ENCODE data around the gene NRBF2. TPM values are rescaled to one million over a fixed set of nuclear protein-coding genes. Genes with fewer than 3 reads are reported as not detected.

The NRBF2 gene
- total RNA-seq, 3 donors from 2014 or later, result 19.9 to 25.4 (median 24.6) TPM

DNA sequence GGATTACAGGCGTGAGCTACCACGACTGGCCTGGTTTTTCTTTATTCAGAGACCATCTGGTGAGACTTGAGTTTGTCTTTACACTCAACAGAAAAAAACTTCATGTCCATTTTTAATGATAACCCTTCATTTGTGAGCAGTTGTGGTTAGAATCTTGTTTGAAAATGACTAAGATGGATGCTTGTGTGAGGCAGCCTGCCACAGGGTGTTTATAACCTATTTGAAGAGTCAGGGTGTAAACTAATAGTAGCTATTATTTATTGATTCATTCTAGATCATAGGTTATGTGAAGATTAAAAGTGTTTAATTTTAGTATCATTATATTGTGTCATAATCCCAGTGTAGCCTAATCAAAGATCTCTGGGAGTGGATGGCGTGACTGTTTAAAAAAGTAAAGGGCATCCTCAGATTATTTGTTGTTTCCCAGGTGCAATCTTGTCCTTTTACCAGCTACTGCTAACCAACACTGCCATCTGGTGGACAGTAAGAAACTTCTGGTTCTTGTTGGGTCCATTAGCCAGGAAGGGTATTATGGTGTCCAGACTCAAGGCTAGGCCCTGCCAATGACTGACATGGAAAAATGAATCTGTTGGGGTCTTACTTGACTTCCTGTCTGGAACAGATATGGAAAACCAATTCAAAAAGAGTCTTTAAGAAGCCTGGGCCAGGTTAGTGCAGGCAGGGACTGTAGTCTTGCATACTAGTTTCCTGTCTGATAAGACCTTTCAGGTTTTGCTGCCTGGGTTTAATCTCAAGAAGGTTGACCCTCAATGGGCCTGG, 24.9 kb downstream of the NRBF2 start:
- DNase-seq (peak in 1 of 3 donors; percentile 17), ATAC-seq (peak; percentile 76)
- Histone ChIP-seq H3K36me3 (ENCODE audit: low read depth) (no peaks in the 10 kb centered on the region), H3K9me3 (no peaks in the 10 kb centered on the region), H3K4me3 (no peak overlapping the region), H3K4me1 (ENCODE audit: low read depth) (peaks cover 20% of the 10 kb centered on the region)
- TF ChIP-seq, protein P1, sequence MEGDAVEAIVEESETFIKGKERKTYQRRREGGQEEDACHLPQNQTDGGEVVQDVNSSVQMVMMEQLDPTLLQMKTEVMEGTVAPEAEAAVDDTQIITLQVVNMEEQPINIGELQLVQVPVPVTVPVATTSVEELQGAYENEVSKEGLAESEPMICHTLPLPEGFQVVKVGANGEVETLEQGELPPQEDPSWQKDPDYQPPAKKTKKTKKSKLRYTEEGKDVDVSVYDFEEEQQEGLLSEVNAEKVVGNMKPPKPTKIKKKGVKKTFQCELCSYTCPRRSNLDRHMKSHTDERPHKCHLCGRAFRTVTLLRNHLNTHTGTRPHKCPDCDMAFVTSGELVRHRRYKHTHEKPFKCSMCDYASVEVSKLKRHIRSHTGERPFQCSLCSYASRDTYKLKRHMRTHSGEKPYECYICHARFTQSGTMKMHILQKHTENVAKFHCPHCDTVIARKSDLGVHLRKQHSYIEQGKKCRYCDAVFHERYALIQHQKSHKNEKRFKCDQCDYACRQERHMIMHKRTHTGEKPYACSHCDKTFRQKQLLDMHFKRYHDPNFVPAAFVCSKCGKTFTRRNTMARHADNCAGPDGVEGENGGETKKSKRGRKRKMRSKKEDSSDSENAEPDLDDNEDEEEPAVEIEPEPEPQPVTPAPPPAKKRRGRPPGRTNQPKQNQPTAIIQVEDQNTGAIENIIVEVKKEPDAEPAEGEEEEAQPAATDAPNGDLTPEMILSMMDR (IDR thresholded peaks at IDR 0.05), result peak; percentile 43
- intact Hi-C loops (cut with DNase I, micrococcal nuclease), result loop anchor here in 1 of 2 donors (10.0 kb wide), 1 partner anchor 563 kb away; no protein-coding TSS in a partner anchor

DNA sequence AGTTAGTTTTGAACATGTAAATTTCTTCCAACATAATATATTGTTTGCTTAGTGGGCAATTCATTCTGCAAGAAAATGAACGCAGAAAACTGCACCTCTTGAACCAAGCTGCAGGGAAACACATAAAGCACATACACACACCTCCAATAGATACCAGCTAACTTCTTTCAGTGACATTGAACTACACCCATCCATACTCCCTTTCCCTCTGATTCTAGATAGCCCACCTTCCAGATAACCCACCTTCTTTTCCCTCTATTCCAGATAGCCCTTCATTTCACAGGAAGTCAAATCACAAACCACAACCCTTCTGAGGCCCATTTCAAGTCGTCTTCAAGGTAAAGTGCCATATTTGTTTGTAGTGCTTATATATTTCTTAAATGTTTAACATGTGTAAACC, 28.5 kb downstream of the NRBF2 start:
- Histone ChIP-seq H3K9me3 (no peaks in the 10 kb centered on the region), H3K4me1 (ENCODE audit: low read depth) (peaks cover 2% of the 10 kb centered on the region), H3K4me3 (no peak overlapping the region), H3K36me3 (ENCODE audit: low read depth) (no peaks in the 10 kb centered on the region)
- intact Hi-C loops (cut with DNase I, micrococcal nuclease), result loop anchor here in 1 of 2 donors (10.0 kb wide), 1 partner anchor 563 kb away; no protein-coding TSS in a partner anchor
- no peak for DNase-seq
- no peak for ATAC-seq
- TF ChIP-seq, protein P1 (IDR thresholded peaks at IDR 0.05), result no peak

DNA sequence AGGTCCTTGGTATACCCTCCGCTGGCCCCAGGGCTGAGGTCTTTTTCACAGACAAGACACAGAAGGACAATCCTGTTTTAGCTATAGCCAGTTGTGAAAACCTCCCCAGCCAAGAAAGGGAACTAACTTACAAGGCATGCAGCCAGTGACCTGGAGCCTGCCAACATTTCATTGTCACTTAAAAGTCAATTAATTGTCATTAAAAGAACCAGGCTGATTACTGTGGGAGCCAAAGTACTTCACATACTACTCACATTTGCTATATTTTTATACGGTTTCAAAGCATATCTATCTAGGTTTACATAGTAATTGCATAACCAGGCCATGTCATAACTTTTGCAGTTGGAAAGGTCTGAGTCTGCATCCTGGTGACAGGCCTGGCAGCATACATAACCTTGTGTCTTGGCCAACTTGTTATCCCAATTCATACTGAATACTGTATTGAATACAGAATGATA, 31.1 kb downstream of the NRBF2 start:
- Histone ChIP-seq H3K4me3 (no peak overlapping the region), H3K36me3 (ENCODE audit: low read depth) (no peaks in the 10 kb centered on the region), H3K9me3 (no peaks in the 10 kb centered on the region), H3K4me1 (ENCODE audit: low read depth) (no peaks in the 10 kb centered on the region)
- intact Hi-C loops (cut with DNase I, micrococcal nuclease), result loop anchor here in 1 of 2 donors (10.0 kb wide), 1 partner anchor 561 kb away; no protein-coding TSS in a partner anchor
- TF ChIP-seq, protein P1 (IDR thresholded peaks at IDR 0.05), result no peak
- ATAC-seq, result no peak
- no peak for DNase-seq

DNA sequence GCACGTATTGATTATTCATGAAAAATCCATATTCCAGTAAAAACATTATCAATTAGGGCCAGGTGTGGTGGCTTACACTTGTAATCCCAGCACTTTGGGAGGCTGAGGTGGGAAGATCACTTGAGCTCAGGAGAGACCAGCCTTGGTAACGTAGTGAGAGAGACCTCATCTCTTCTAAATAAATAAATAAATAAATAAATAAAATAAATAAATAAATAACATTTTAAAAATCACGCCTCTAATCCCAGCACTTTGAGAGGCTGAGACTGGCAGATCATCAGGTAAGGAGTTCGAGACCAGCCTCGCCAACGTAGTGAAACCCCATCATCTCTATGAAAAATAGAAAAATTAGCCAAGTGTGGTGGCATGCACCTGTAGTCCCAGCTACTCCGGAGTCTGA, 32.1 kb downstream of the NRBF2 start:
- TF ChIP-seq, protein P1 (IDR thresholded peaks at IDR 0.05), result no peak
- H3K9me3 ChIP-seq, result no peaks in the 10 kb centered on the region
- no peaks in the 10 kb centered on the region for H3K36me3 ChIP-seq (ENCODE audit: low read depth)
- intact Hi-C loops (cut with DNase I, micrococcal nuclease), result loop anchor here (5.0 to 10.0 kb wide), 2 partner anchors 557 to 560 kb away; no protein-coding TSS in a partner anchor
- DNase-seq (no peak), ATAC-seq (no peak)
- H3K4me3 ChIP-seq, result no peak overlapping the region
- H3K4me1 ChIP-seq (ENCODE audit: low read depth), result no peaks in the 10 kb centered on the region

DNA sequence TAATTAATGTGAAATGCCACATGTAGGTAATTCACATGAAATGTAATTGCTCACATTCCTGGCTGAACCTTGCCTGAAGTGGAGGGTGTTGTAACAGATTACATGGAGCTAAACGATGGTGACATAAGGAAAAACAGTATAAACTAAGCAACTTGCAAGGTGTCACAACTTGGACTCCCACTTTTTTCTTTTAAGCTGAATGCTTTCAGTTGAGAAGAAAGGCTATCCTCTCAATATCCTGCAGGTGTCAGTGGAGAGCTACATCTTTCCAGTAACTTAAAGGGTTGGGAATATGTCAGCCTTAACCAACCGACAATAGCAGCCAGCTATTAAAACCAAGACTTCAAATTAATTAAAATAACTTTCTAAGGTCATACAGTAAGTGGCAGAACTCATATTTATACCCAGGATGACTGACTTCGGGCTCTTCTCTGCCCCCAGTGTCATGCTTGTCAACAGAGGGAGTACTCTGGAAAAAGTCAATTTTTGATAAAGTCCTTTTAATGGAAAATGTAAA, 33.7 kb downstream of the NRBF2 start:
- H3K36me3 ChIP-seq (ENCODE audit: low read depth), result no peaks in the 10 kb centered on the region
- H3K9me3 ChIP-seq, result no peaks in the 10 kb centered on the region
- H3K4me1 ChIP-seq (ENCODE audit: low read depth), result no peaks in the 10 kb centered on the region
- TF ChIP-seq, protein P1 (IDR thresholded peaks at IDR 0.05), result peak; percentile 42
- ATAC-seq, result peak; percentile 86
- DNase-seq, result no peak
- no peak overlapping the region for H3K4me3 ChIP-seq
- intact Hi-C loops (cut with DNase I, micrococcal nuclease), result loop anchor here (5.0 to 10.0 kb wide), 2 partner anchors 556 to 558 kb away; no protein-coding TSS in a partner anchor

Data from mucosa of descending colon (tissue), 3 donors.